Placental pericyte (primary cell): ENCODE measurements around the gene SLC25A38. TPM values are rescaled to one million over a fixed set of nuclear protein-coding genes. Genes with fewer than 3 reads are reported as not detected.

Source experiments
- small RNA-seq: library from RNA; depleted of rRNA; stranded (forward); fragments of <200 nt; gene quantifications from one replicate; pipeline ENCODE3, GENCODE V24; 2012; ENCODE audit warnings: low replicate concordance
- total RNA-seq: library from RNA; depleted of rRNA; stranded (reverse); fragments of >200 nt; gene quantifications from 2 replicates; pipeline ENCODE4 v1.2.3, GENCODE V29; 2012

Gene SLC25A38
- total RNA-seq = 21.6 and 30.6 TPM in 2 replicates

DNA sequence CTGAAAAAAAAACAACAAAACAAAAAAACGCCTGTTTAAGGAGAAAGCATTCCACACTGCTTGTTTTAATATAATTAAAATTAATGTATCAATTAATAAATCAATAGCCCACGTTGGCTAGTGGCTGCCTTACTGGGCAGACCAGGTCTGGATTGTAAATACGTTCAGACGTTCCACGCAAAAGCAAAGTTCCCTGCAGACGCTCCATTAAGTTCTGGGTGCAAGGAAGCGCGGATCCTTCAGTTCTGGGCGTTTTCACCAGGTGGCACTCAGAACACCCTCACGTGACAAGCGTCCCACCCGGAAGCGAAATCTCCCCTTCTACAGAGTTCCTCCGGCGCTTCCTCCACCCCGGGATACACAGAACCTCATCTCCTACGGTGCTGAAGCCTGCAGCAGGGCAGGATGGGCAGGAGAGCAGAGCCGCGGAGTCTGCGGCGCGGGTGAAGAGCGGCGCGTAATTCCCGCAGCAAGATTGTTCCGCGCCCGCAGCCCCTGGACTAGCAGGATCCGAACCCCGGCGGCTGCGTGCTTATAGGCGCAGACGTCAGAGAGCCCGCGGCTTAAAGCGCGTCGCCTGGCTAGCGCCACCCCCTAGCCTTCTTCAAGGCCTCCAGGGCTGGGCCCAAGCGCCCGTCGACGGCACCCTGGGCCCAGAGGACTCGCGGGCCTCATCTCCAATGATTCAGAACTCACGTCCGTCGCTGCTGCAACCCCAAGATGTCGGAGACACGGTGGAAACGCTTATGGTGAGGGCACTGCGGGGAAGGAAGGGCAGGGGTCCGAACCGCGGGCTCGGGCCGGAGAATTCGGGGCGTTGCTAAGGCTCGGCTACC is at the start of gene SLC25A38:
Gene SLC25A38, plus strand, starts transcription at position 326 of the 836 bp plus-strand sequence. Its CDS starts 355 bp downstream, at position 681.

GRCh38 chr3:39406368-39407258 is 23.4 kb downstream of the SLC25A38 start, which contains the start of gene RPSA:
TSS of gene RPSA (plus strand) at chr3:39406720. CDS start at chr3:39407654, 934 bp downstream.

Small RNA genes within 50 kb of the gene (small RNA-seq; reads per million reads assigned to genes)
- gene SNORA6 (not detected), gene SNORA62 (not detected)

Other genes starting within 250 kb of the SLC25A38 start
- 23.6 and 65.7 TPM in 2 replicates for gene CSRNP1, start 229.8 kb upstream of the SLC25A38 start, total RNA-seq
- 0.14 TPM in 1 of 2 replicates, not detected in the other for gene XIRP1, start 190.8 kb upstream of the SLC25A38 start, total RNA-seq
- gene CX3CR1, start 103.3 kb upstream of the SLC25A38 start, total RNA-seq = not detected in 2 replicates
- not detected in 2 replicates for gene CCR8, start 53.7 kb upstream of the SLC25A38 start, total RNA-seq
- gene RPSA, start 23.4 kb downstream of the SLC25A38 start, total RNA-seq = 858 and 1,043 TPM in 2 replicates
- not detected in 2 replicates for gene MOBP, start 84.3 kb downstream of the SLC25A38 start, total RNA-seq